Measurements from ENCODE around the gene SLC9A2. TPM values are rescaled to one million over a fixed set of nuclear protein-coding genes. Genes with fewer than 3 reads are reported as not detected.

SLC9A2 gene
- total and polyA plus RNA-seq, 2 donors (not counting 1 experiment from before 2014, with no cell fraction given), result not detected

DNA sequence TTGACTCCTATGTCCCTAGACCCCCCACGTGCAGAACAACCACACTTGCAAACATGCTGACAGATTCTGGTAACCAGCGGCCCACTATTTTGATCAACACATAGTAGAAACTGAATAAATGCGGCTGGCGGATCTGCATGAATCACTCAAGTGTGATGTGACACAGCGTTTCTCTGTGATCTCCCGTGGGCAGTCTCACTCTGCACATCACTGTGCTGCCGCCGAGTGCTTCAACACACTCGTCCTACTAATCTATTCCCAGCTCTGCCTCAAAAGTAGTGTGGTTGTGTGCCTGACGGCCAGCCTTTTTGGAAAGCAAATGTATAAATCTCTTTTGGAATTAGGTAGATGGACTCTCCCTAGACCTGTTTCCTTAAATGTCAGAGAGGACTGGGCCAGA is 105.2 kb downstream of the SLC9A2 start:
- WGBS (ENCODE audit: insufficient coverage), result 98% methylated on average over 7 of the region's 10 CpGs
- H3K4me1 ChIP-seq (ENCODE audit: control insufficient read depth in 2 of 2, insufficient read depth in 2 of 2, low read length in 2 of 2), result no peaks in the 10 kb centered on the region
- H3K27ac ChIP-seq (ENCODE audit: low read length in 2 of 2), result no peak overlapping the region
- no peaks in the 10 kb centered on the region for H3K9me3 Mint-ChIP-seq (ENCODE audit: insufficient read depth)
- no peaks in the 10 kb centered on the region for H3K4me1 Mint-ChIP-seq
- H3K4me3 ChIP-seq (ENCODE audit: control extremely low read depth in 1 of 5, extremely low read depth in 1 of 5, insufficient read depth in 1 of 5, low read depth in 2 of 5, low read length in 4 of 5), result no peak overlapping the region
- no peaks in the 10 kb centered on the region for H3K27me3 ChIP-seq (replicated peaks in 1 of 4; ENCODE audit: control extremely low read depth in 1 of 4, control insufficient read depth in 3 of 4, insufficient read depth in 4 of 4, low read length in 3 of 4)
- ATAC-seq (ENCODE audit: low read depth), result no peak
- no peak overlapping the region for H3K27ac Mint-ChIP-seq
- no peaks in the 10 kb centered on the region for H3K9me3 ChIP-seq (ENCODE audit: control extremely low read depth in 1 of 3, control insufficient read depth in 2 of 3, insufficient read depth in 1 of 3, low read length in 2 of 3)
- POLR2A ChIA-PET, result no interaction called here
- CTCF ChIA-PET, result interaction anchor here (1.0 kb wide), 1 partner anchor 29 kb away, joined by 3 read pairs; no protein-coding TSS in a partner anchor
- intact Hi-C loops (cut with micrococcal nuclease), result no loop called here
- H3K27me3 Mint-ChIP-seq, result no peaks in the 10 kb centered on the region
- H3K4me3 Mint-ChIP-seq, result no peak overlapping the region
- no peak overlapping the region for H3K9ac ChIP-seq (ENCODE audit: low read length)
- no peaks in the 10 kb centered on the region for H3K79me2 ChIP-seq (ENCODE audit: control insufficient read depth, insufficient read depth, low read length)
- H2AFZ ChIP-seq (ENCODE audit: insufficient read depth, low read depth, low read length, poor library complexity, severe bottlenecking), result no peak overlapping the region
- no peak for DNase-seq
- H3K4me2 ChIP-seq (replicated peaks; ENCODE audit: low read depth, low read length, poor library complexity, severe bottlenecking), result no peak overlapping the region
- no peaks in the 10 kb centered on the region for H4K20me1 ChIP-seq (ENCODE audit: control insufficient read depth, insufficient read depth, low read length, poor library complexity, severe bottlenecking)
- TF ChIP-seq CTCF (IDR thresholded peaks at IDR 0.05) (no peak), EZH2 (IDR thresholded peaks at IDR 0.05; ENCODE audit: borderline replicate concordance, insufficient read depth, low read depth, low read length, poor library complexity, severe bottlenecking) (no peak)
- H3K36me3 ChIP-seq (replicated peaks in 1 of 2; ENCODE audit: control extremely low read depth in 1 of 2, control insufficient read depth in 1 of 2, extremely low read depth in 1 of 2, insufficient read depth in 2 of 2, low read length in 1 of 2), result peaks cover 1 to 64% of the 10 kb centered on the region in 2 experiments

DNA sequence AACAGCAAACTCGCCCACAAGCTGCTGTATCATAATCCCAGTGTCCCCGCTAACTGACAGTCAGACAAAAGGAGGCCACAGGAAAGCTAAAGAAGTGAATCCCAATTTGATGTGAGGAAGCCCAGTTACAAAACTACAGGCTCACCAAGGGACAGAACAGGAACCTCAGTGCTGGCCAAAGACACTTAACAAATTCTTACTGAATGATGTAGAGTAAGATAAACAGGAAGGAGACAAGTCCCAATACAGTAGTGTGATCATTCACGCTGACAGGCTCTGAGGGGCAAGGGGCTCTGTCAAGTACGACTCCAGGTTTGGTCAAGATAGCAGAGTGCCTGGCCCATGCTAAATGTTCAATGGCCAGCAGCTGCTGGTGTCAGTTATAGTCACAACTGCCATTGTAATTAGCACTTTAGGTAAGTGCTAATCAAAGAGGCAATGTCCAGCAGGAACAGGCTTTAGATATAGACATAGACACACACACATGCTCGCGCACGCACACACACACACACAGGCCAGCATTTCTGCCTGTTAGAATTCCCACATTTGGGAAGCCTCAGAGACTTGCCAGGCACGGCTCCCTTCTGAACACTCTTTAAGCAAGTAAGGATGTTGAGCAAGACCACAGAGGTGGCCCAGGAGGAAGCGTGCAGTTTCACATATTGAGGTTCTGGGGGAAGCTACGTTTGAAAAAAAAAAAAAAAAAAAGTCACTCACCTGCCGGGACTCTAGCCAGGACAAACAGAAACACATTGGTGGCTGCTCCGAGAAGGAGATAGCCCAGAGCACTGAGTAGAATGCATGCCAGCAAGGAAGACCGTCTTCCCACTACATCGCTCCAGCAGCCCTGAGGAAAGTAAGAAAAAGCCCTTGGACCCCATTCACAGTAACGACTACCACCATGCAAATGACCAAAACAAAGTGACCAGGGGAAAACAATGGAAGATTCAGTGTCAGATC is 107.1 kb downstream of the SLC9A2 start:
- Mint-ChIP-seq H3K4me3 (no peak overlapping the region), H3K4me1 (no peaks in the 10 kb centered on the region), H3K27me3 (no peaks in the 10 kb centered on the region), H3K27ac (no peak overlapping the region), H3K9me3 (ENCODE audit: insufficient read depth) (no peaks in the 10 kb centered on the region)
- no peaks in the 10 kb centered on the region for H3K79me2 ChIP-seq (ENCODE audit: control insufficient read depth, insufficient read depth, low read length)
- ATAC-seq (ENCODE audit: low read depth), result no peak
- H4K20me1 ChIP-seq (ENCODE audit: control insufficient read depth, insufficient read depth, low read length, poor library complexity, severe bottlenecking), result no peaks in the 10 kb centered on the region
- no peak for DNase-seq
- H2AFZ ChIP-seq (ENCODE audit: insufficient read depth, low read depth, low read length, poor library complexity, severe bottlenecking), result no peak overlapping the region
- 88% methylated on average over 10 of the region's 15 CpGs for WGBS (ENCODE audit: insufficient coverage)
- ChIA-PET CTCF (interaction anchor here (0.6 to 1.3 kb wide), 3 partner anchors 10 to 205 kb away, joined by 3 to 4 read pairs (median 3); a partner anchor contains a TSS), POLR2A (no interaction called here)
- intact Hi-C loops (cut with micrococcal nuclease), result no loop called here
- no peak for TF ChIP-seq CTCF (IDR thresholded peaks at IDR 0.05)
- no peak for TF ChIP-seq EZH2 (IDR thresholded peaks at IDR 0.05; ENCODE audit: borderline replicate concordance, insufficient read depth, low read depth, low read length, poor library complexity, severe bottlenecking)
- no peak overlapping the region for H3K9ac ChIP-seq (ENCODE audit: low read length)
- no peaks in the 10 kb centered on the region for H3K9me3 ChIP-seq (ENCODE audit: control extremely low read depth in 1 of 3, control insufficient read depth in 2 of 3, insufficient read depth in 1 of 3, low read length in 2 of 3)
- no peak overlapping the region for H3K4me2 ChIP-seq (replicated peaks; ENCODE audit: low read depth, low read length, poor library complexity, severe bottlenecking)
- H3K36me3 ChIP-seq (replicated peaks in 1 of 2; ENCODE audit: control extremely low read depth in 1 of 2, control insufficient read depth in 1 of 2, extremely low read depth in 1 of 2, insufficient read depth in 2 of 2, low read length in 1 of 2), result peaks cover 0 to 56% of the 10 kb centered on the region in 2 experiments
- no peak overlapping the region for H3K4me3 ChIP-seq (ENCODE audit: control extremely low read depth in 1 of 5, extremely low read depth in 1 of 5, insufficient read depth in 1 of 5, low read depth in 2 of 5, low read length in 4 of 5)
- no peaks in the 10 kb centered on the region for H3K27me3 ChIP-seq (replicated peaks in 1 of 4; ENCODE audit: control extremely low read depth in 1 of 4, control insufficient read depth in 3 of 4, insufficient read depth in 4 of 4, low read length in 3 of 4)
- no peak overlapping the region for H3K27ac ChIP-seq (ENCODE audit: low read length in 2 of 2)
- H3K4me1 ChIP-seq (ENCODE audit: control insufficient read depth in 2 of 2, insufficient read depth in 2 of 2, low read length in 2 of 2), result no peaks in the 10 kb centered on the region

Measured in B cell (primary cell).